A549 treated with dexamethasone at 1 μM for 4 hours (cell line): Measurements from ENCODE around the gene HSD11B1. TPM values are rescaled to one million over a fixed set of nuclear protein-coding genes. Genes with fewer than 3 reads are reported as not detected.

Experiments
- total RNA-seq: library from RNA; stranded (reverse); fragments of 200-300 nt; extraction: Qiagen RNA extraction; gene quantifications from 5 replicates; pipeline ENCODE4 v1.2.3, GENCODE V29; 2022

The HSD11B1 gene
- 0.26 to 0.62 TPM (median 0.45 TPM) in 5 replicates for total RNA-seq

DNA sequence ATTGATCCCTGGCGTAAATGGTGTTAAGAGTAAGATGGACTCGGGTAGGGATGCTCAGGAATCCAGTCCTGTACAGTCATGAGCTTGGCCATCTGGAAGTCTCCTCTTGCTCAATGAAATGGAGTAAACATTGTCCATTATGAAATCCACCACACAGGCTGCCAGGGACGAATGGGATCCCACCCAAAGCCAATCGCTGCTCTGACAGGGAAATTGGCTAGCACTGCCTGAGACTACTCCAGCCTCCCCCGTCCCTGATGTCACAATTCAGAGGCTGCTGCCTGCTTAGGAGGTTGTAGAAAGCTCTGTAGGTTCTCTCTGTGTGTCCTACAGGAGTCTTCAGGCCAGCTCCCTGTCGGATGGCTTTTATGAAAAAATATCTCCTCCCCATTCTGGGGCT, at the start of gene HSD11B1:
HSD11B1 (plus strand) TSS at position 263 of the 400 bp plus-strand sequence; CDS start at position 360, 97 bp downstream.

DNA sequence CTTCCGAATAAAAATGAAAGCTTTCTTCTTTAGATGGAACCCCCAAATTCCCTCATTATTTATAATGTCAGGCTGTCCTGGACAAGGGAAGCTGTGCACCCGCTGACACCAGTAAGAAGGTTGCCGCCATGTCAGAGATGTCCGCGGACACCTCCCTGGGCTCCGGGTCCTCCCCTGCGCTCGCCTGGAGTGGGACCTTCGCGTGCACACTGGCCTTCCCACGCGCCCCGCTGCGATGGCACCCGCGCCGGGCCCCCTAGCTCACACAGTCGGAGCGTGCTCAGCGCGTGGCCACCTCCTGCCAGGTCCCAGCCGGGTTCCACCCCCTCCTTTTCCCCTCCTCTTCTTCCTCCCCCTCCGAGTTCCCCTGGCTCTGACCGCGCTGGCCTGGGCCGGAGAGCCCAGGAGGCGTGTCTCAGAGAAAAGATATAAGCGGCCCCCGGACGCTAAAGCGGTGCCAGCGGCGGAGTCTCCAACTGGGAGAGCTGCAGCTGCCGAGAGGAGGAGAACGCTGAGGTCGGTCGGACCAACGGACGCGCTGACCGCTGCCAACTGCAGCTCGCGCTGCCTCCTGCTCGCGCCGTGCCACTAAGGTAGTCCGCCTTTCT, 29.6 kb upstream of the HSD11B1 start, which contains the start of gene G0S2:
G0S2 (plus strand) TSS at position 456 of the 608 bp plus-strand sequence. CDS start 273 bp downstream, outside the sequence.

DNA sequence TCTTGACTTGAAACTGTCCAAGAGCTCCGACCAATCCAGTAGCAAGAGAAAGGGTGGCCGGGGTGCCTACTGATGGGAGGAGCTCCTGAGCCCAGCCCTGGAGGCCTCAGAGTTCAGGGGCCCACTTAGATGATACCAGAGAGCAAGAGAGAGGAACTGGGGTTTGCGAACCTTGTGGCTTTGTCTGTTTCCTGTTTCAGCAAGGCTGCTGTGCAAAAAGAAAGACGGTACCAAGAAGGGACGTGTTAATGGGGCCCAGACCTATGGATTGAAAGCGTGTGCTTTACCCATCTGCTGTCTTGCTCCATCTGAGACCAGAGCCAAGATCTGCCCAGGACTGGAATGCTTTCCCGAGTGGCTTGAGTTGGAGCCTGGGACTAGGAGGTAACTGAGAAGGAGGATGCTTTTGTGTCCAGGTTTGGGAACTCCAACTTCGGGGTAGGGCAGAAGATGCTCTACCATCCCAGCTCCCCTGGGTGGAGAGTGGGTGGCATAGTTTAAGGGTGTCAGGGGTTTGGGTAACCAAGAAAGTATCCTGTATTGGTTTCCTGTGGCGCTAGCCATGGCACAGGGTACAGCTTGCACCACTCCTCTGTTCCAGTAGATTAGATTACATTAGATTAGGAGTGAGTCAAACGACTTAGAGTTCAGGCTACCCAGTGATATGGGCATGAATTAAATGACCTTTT, 51.4 kb downstream of the HSD11B1 start, which contains the start of gene TRAF3IP3:
TRAF3IP3 (plus strand) TSS at position 128 of the 689 bp plus-strand sequence. CDS start 3,987 bp downstream, outside the sequence.

Other genes starting within 250 kb of the HSD11B1 start
- gene CAMK1G, start 121.1 kb upstream of the HSD11B1 start, total RNA-seq, result 0.14 to 0.43 TPM (median 0.30 TPM) in 5 replicates
- 14.4 to 21.7 TPM (median 19.4 TPM) in 5 replicates for gene LAMB3, start 52.4 kb upstream of the HSD11B1 start, total RNA-seq
- 3.2 to 4.1 TPM (median 3.4 TPM) in 5 replicates for gene G0S2, start 29.4 kb upstream of the HSD11B1 start, total RNA-seq
- gene TRAF3IP3, start 51.2 kb downstream of the HSD11B1 start, total RNA-seq, result not detected in 5 replicates
- gene C1orf74, start 79.7 kb downstream of the HSD11B1 start, total RNA-seq, result 1.3 to 2.0 TPM (median 1.8 TPM) in 5 replicates
- gene IRF6, start 101.3 kb downstream of the HSD11B1 start, total RNA-seq, result 0.13 to 0.29 TPM (median 0.21 TPM) in 5 replicates
- gene UTP25, start 123.1 kb downstream of the HSD11B1 start, total RNA-seq, result 10.1 to 12.6 TPM (median 11.5 TPM) in 5 replicates
- 0.03 to 0.06 TPM (median 0.06 TPM) in 5 replicates for gene SYT14, start 233.4 kb downstream of the HSD11B1 start, total RNA-seq